ENCODE measurements around the gene TSPAN11.
"Not testable (repeated sequence)": the region's sequence is repeated elsewhere in the genome, so short reads cannot be mapped to it uniquely, and the experiment has no call there.

The TSPAN11 gene

DNA sequence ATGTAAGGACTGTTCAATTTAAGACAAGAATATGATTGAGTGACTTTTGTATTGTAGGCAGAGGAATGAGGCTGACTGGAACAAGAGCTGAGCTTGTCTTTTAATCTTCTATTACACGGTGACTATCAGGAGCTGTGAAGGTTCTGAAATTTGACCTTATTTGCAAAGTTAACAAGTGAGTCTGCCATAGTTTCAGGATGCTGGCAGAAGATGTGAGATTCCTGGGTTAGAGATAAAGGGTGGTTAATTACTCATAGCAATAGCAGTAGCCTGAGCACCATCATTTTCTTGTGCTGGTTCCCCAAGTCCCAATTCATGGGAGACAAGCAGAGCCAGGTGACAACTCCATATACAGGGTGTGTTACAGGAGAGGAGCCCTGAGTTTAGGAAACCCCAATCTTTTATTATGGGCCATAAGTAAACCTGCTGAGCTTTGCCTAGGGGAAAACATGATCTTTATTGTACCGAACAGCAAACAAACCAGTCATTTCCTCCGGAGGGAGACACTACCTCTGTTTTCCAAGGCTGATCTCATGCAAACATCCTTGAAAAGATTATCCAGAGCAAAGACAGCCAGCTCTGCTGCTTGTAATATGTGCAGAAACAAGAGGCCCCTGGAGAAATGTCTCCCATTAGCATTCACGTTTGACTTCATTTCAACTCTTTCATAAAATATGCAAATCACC, 95.4 kb downstream of the TSPAN11 start:
- DNase-seq = peak; percentile 64

DNA sequence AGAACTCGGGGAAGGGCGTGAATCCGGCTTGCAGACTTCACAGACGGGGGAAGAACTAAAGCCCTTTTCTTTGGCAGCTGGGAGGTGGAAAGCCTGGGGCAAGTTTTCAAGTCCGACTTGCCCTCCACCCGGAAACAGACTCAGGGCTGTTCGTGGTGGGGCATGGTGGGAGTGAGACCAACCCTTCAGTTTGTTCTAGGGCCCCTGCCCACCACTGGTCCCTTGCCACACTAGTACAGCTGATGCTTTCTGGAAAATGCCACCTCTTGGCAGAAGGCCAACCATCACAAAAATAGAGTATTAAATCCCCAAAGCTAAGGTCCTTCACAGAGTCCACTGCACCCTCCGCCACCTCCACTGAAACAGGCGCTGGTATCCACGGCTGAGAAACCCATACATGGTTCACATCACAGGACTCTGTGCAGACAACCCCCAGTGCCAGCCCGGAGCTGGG, 96.8 kb downstream of the TSPAN11 start:
- DNase-seq = no peak

DNA sequence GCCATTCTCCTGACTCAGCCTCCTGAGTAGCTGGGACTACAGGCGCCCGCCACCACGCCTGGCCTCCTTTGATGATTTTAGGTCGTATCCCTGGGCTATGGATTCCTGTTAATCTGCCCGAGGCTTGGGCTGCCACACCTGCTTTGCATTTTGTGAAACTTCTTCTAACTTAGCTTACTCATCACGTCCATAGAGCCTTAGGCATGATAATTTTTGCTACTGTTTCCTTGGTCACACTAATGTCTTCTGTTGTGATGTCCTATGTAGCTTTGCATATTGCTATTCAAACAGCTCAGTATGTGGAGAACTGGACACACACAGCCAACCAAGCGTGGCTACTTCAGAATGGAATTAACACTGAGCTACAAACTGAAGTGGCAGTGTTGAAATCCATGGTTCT, 99.7 kb downstream of the TSPAN11 start:
- DNase-seq = peak; percentile 84

DNA sequence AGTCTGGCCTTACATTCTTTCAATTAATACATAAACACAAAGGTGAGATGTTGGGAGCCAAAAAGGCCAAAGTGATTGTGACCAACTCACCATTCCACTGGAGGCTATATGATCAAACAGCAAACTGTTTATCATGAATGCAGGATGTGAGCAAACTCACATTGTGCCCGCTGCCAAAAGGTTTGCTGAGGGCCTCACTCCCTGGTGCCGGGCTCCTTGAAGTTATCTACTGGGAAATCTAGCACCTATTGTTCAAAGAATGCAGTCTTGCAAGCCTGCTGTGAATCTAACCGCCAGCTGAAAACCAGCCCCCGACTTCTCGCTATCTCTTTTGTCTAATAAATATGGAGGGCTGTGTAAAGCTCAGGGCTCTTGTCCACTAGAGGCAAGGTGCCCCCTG, 100.5 kb downstream of the TSPAN11 start:
- DNase-seq = not testable (repeated sequence)

DNA sequence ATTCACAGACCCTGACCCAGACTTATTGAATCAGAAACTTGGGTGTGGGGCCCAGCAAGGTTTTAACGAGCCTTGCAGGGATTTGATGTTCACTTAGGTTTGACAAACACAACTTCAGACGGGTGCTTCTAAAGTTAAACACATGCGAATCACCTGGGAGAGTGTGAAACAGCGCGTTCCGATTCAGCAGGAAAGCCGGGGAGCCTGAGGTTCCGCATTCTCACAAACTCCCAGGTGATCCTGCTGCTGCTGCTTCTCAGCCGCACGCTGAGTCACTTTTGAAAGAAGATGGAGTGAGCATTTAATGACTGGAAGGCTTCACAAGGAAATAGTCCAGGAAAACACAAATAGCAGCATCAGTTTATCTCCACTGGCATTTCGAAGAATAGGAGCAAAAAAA, 102.9 kb downstream of the TSPAN11 start:
- DNase-seq = no peak

DNA sequence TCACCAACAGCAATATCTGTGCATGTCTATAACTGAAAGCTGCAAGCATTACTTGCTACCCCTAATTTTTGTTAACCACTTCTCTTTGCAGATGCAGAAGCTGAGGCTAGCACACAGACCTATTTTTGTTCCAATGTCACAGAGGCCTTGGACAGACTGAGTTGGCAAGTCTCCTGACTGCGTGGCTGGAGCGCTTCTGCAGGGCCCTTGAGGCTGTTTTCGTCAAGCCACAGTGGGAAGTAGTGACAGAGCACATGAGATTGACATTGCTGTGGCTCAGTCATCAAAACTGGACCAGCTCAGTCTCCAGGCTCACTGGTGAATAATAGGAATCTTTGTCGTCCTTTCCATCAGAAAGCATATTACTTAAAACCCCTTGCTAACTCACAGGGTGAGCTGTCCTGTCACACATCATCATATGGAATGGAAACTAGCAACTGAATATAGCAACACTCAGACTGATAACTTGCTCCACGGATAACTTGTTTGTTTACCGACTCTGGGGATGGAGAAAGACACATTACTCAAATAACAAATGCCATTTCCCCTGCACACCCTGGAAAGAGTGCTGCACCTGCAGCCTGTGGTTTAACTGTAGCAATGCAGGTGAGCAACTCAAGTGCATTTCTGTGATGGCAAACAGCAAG, 103.5 kb downstream of the TSPAN11 start:
- no peak for DNase-seq

DNA sequence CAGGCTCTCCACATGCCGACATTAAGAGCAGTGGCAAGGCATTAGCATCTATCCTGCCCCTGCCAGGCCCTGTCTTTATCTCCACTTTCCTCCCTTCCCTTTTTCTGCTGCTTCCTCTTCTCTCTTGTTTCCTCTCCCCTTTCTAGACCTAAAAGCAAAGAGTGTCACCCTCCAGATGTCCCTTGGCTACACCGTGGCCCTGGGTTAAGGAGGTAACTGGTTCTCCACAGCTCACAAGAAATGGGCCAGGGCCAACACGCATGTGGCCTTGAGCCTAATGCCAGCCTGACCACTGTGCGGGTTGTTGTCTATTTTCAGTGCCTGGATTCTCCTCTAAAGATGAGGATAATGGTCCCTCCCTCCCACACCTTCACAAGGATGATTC, 105.4 kb downstream of the TSPAN11 start:
- no peak for DNase-seq

DNA sequence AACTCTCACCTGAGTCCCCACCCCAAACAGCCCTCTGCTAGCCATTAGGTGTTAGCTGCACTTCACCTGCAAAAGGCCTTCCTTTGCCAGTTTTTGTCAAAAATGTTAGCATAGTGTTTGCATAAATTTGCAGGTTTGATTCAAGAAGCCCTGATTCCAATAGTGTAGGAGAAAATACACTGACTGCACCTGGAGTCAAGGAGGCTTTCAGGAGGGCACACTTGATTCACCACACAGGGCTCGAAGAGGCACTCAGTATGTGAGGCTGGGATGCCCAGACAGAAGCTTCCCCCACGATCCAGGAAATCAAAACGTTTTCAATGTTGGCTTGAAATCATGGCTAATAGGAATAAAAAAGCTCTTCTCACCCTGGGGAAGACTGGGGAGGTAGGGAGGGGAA, 106.6 kb downstream of the TSPAN11 start:
- no peak for DNase-seq

DNA sequence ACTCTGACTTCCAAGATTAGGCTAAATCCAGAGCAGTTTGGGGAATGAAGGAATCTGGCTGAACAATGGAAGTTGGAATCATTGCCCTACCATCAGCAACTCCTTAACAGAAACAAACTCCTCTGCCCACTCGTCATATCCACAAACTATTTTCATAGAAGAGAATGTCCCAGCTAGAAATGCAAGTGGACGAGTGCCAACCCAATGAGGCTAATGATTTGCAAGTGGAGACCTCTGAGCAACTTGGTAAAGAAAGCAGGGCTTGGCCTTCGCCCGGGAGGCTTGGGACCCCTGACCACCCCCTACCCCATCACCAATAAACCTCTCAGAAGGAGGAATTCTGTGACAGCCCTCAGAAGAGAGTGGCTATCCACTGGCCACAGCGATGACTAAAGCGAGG, 107.1 kb downstream of the TSPAN11 start:
- DNase-seq = no peak

DNA sequence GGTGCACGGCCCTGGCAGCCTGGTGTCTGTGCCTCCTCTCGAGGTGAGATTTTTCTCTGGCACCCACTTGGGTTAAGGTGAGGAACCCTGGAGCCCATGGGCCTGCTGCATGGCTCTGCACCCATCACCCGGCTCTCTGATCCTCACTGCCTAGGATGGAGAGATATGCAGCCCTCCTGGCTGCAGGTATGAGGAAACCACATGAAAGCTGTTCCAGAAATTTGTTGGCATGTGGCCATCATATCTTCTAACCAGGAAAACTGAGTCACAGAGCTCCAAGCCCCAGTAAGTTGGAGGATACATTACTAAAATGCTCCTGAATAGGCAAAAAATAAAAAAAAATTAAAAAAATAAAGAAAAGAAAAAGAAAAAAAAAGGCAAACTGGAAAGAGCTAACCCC, 107.8 kb downstream of the TSPAN11 start:
- no peak for DNase-seq

DNA sequence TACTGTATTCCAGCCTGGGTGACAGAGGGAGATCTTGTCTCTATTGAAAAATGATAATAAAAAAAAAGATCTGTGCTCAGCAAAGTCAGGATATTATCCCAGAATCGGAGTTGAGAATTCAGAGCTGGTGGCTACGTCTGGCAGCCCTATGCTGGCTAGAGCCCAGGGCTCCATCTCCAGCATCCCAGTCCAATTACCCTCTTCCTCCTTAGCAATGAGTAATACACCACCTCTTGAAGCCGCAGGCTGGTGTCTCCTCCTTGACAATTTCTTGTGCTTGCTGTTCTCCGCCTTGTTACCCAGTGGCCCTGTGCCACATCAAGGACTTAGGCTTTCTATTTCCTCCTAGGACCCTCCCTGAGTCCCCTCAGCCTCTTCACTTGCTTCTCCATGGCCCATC, 108.7 kb downstream of the TSPAN11 start:
- no peak for DNase-seq

DNA sequence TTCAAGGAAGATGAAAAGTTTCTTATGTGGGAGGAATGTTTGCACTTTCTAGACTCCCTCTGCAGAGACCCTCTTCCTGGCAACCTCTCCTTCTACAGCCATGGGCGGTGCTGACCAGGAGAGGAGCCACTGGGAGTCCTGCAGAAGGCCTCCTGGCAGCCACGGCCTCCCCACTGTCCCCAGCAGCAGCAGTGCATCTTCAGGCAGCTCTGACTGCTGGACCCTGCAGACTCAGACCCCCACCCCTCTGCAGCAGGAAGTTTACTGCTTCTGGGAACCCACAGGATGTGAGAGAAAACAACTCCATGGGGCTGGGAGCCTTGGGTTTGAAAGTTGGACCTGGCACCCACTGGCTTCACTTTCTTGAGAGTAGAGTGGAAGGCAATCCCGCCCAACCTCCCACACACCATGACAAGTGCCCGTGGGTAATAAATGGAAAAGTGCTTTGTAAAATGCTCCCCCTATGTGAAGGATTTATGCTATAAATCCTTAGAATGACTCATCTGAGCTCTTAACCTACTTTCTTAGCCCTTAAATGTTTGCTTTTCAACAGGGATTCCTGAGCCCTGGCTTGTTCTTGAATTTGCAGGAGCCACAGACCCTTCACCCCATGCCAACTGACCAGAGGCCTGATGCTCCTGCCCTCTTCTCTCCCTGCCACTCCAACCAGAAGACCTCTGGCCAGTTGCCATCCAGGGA, 109.6 kb downstream of the TSPAN11 start:
- DNase-seq = peak; percentile 71

DNA sequence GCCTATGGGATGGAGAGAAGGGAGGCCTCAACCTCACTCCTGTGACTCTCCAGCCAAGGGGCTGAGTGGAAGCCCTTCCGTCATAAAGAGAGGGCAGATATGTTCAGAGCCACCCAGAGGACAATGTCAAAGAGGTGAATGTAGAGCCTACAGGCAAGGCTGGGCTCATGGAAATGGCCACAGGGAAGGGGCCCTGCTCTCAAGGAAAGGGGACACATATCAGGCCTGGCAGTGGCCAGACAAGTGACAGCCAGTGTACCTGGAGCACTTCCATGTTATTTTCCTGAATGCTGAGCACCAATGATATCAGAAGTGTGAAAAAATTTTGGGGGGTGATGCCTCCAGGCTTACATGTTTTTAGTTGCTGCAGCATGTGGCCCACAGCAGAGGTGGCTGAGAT, 110.5 kb downstream of the TSPAN11 start:
- no peak for DNase-seq

DNA sequence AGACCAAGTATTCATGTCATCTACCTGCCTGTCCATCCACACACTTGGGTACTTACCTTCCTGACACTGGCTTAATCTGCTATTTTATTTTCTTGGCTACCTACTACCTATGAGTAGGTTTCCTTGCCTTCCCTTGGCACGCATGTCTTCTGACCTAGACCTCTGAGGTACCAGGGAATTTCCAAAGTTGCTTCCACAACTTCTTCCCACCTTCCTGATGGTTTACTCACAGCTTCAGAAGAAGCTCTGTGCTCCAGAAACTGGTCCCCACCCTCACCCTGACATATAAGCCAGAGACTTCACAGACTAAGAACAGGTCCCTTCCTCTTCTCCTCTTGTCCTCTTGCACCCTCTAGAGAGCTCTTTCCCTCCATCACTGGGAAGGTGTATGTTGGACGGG, 111.4 kb downstream of the TSPAN11 start:
- no peak for DNase-seq

DNA sequence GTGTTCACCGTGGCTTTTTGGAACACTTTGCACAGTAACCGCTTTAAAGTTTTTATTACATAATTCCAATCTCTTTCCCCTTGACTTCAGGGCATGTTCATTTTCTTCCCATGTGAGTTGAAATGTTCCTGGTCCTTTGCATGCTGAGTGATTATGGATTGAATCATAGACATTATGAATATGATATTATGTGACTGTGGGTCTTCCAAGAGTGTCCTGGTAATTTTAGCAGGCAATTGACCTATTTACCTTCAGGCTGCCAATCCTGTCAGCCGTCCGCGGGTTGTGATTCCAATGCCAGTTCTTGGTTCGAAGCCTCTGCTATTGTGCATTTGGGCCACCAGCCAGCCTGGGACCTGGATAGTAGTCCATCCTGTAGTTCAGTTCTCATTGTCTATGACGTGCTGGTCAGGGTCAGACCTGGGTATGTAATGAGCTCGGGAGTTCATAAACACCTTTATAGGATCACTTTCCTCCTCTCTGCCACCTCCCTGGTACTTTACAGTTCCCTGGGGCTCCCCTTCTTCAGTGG, 114.6 kb downstream of the TSPAN11 start:
- no peak for DNase-seq

Data from DMS53 (cell line).